Activated T-helper 1 cell treated with anti-CD3 and anti-CD28 coated beads, Interleukin-2, amount 50 U/mL, for 16 hours (primary cell): ENCODE measurements around the gene NOS3.

Experiments
- DNase-seq, 2 donors: peaks; one replicate each; pipeline ENCODE4 v3.0.0-alpha.2; 2020; ENCODE audit warnings: low read depth in 1 of 2, low spot score in 1 of 2

NOS3 gene

GRCh38 chr7:150990416-150991186, at the start of gene NOS3:
NOS3 (plus strand) TSS chr7:150991017; CDS start chr7:150993804, 2,787 bp downstream.
- DNase-seq, result no peak

- DNase-seq, result no peak
Observed at GRCh38 chr7:150941351-150942000, 49.3 kb upstream of the NOS3 start.

DNA sequence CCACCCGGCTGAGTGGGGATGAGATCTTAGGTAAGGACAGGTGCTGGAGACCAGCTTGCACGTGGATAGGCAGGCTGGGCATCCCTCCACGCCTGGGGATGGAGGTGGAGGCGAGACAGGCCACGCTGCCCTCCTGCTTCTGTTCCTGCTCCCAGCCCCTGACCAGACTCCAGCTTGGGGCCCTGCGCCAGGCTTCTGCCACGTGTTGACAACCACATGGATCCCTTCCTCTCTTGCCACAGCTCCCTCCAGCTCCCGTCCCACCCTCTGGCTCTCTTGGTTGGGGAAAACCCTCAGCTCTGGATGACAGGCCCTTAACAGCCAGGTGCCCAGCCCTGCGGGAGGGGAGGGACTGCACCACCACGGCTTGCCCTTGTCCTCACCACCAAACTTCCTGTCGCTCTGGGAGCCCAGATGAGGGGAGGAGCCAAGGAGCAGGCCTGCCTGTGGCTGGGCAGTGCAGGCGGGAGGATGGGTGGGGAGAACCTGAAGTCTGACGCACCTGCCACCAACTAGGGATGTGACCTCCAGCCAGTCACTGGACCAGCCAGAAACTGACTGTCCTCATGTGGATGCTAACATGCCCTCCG, 48.7 kb upstream of the NOS3 start:
- peak; percentile 25 to 26 for DNase-seq

GRCh38 chr7:150942591-150943452, 48.0 kb upstream of the NOS3 start:
- no peak for DNase-seq

DNA sequence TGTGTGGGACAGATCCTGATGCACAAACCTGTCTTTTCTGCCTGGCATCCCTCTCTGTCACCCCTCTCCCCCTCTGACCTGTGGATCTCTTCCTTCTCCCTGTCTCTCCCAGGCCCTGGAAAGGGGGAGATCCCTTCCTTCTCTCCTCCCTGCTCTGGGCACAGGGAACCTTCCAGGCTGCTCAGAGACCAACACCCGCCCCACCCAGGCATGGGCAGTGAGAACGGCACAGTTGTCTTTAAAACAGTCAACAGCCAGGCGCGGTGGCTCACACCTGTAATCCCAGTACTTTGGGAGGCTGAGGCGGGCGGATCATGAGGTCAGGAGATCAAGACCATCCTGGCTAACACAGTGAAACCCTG, 47.4 kb upstream of the NOS3 start:
- DNase-seq, result no peak

DNA sequence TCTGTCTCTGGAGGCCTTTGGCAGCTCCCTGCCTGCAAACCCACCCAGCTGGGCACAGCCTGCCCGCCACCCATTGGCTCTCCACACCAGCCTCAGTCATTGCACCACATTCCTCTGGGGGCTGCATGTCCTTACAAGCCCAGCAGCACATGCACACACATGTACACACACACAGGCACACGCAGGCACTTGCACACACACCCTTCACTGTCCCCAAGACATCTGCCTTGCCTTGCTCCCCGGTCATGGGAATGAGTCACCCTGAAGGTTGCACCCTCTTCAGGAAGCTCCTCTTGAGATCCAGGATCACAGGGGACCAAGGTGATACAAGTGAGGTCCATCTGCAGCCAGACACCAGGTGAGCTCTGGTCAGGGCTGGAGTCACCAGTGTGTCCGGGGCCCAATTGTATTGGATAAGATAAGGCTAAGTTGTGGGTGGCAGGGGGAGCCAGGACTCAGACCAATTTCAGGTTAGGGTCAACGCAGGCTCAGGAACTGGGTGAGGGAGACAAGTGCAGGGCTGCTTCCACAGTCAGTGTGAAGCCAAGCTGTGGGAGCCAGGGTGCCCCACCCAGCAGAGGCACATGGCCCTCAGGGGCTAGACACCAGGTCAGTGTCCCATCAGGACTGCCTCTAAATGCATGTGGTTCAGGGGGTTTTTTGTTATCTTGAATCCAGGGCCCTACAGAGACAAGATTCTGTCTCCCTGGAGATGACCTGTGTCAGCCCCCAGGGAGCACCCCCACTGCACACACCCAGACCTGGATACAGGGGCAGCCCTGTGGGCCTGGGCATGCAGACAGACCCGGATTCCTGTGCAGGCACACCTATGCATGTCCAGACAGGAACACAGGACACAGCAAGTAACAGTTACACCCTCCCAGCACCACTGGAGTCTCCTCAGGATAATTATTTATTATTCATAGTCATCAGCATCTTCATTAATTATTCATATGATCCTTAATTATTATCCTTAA, 46.5 kb upstream of the NOS3 start:
- no peak for DNase-seq

DNA sequence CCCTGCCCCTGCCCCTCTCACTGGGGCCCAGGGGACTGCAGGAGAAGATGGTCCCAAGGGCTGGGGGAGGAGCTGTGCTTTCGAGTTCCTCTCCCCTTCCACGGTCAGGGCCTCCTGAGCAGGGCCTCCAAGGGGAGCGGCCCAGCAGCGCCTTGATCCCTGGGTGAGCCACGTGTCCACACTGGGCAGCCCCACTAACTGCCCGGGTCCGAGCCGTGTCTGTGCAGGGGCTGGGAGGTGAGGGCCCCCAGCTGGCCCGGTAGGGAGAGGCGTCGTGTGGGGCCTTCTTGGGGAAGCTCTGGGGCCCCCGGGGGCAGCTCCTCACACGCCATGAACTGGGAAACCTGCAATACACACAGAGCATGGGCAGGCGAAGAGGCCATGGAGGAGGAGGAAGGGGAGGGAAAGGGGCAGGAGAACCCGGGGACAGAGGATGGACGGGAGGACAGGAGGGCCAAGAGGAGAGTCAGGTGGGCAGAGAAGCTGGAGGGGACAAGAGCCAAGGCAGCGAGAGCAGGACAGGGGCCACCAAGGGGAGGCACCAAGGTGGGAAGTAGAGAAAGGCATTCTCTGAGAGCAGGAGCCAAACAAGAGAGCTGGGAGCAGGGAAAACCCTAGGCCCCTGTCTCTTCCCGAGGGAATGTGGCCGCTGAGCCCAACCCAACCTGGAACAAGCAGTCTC, 45.5 kb upstream of the NOS3 start:
- DNase-seq, result no peak

DNA sequence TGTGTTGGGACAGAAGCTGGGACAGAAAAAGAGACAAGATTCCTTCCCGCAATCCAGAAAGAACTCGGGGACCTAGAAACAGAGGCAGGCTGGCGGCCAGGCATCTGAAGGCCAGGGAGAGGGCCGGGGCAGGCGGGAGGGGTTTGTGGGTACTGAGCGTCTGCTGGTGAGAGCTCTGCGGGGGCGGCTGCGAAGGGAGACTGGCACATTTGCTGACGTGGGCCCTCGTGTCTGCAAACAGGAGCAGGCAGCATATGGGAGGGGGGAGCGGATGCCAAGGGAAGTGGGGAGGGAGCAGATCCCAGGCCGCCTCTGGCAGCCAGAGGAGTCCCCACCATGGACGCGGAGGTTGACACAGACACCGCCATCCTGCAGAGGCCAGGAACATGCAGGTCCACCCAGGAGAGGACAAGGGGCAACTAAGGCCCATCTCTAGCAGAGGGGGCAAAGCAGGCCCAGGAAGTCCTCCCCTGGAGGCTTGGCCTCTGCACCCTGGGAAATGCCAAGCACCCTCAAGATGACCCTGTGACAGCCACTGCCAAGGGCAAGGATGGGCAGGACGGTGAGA, 44.9 kb upstream of the NOS3 start:
- DNase-seq, result no peak

DNA sequence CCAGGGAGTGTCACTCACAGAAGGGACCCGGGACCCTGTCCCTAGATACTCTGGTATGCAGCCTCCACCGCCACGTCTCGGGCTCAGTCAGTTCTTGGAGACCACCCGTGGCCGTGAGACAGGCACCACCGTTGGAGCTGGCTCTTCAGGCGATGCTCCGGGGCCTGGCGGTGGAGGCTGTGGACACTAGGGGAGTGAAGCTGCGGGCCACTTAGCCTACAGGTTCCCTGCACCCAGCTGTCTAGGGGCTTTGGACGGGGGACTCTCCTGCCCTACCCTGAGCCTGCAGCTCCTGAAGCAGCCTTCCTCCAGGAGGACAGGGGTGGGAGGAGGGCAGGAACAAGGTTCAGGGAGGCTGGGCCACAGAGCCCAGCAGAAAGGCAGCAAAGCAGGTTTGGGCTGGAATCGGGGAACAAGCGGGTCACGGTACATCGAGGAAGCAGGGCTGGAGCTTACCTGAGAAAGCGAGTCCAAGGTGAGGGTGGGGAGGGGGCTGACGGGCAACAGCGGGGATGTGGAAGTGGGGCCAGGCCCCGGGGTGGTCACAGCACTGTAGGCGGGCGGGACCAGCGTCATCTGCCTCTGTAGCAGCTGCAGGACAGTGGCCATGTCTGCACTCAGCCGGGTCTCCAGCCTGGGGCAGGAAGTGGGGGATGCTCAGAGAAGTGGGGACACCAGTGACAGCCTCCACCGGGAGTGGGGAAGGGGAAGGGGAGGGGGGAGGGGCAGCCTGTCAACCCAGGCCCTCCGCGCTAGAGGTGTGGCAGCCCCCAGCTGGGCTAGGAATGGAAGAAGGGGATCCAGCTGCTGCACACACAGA, 44.2 kb upstream of the NOS3 start:
- DNase-seq, result no peak

DNA sequence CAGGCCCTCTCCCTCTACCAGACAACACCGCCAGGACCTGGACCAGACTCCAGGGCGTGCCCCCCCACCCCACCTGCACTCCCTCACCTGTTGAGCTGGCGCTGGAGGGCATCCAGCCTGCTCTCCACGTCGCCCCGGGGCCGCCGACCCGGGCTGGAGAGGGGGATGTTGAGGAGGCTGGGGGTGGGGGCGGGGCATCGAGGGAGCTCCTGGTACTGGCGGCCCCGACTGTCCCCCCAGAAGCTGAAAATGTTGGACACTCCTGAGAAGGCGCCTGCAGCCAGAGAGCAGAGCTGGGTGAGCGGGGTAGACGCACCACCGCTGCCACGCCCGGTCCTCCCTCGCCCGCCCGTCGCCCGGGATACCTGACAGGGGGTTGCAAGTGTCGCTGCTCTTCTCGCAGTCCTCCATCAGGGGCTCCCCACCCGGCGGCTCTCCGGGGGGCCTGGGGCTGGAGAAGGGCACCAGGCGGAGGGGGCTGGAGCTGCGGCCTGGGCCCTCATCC, 43.5 kb upstream of the NOS3 start:
- DNase-seq, result no peak

GRCh38 chr7:150947761-150948651, 42.8 kb upstream of the NOS3 start:
- DNase-seq, result no peak

GRCh38 chr7:150948791-150949251, 42.0 kb upstream of the NOS3 start:
- no peak for DNase-seq

- DNase-seq, result no peak
Observed at GRCh38 chr7:150949564-150949963, 41.3 kb upstream of the NOS3 start.

GRCh38 chr7:150949971-150950491, 40.8 kb upstream of the NOS3 start:
- no peak for DNase-seq

- DNase-seq, result no peak
Observed at GRCh38 chr7:150950496-150951180, 40.2 kb upstream of the NOS3 start.

DNA sequence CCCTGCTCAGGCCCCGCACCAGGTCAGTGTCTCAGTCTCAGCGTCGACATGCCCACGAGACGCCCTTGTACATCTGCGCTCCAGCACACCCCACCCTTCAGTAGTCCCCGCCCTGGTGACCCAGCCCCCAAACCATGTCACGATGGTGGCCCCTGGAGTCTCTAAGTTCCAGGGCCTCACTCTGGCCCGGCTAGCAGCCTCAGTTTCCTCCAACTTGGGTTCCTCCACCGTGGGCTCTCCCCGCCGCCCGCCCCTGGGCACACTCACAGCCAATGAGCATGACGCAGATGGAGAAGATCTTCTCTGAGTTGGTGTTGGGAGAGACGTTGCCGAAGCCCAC, 39.7 kb upstream of the NOS3 start:
- DNase-seq, result no peak

- no peak for DNase-seq
Observed at GRCh38 chr7:150951521-150951920, 39.3 kb upstream of the NOS3 start.
